ENCODE measurements around the gene OR56A5.
"Not testable (repeated sequence)": the region's sequence is repeated elsewhere in the genome, so short reads cannot be mapped to it uniquely, and the experiment has no call there.

The OR56A5 gene

GRCh38 chr11:5968394-5968793 lies at the start of gene OR56A5:
Gene OR56A5, minus strand, starts transcription at chr11:5968494. Its CDS starts 0 bp downstream, at chr11:5968494.
- DNase-seq = no peak

GRCh38 chr11:6013042-6013441 lies 44.7 kb upstream of the OR56A5 start:
- no peak for DNase-seq

DNA sequence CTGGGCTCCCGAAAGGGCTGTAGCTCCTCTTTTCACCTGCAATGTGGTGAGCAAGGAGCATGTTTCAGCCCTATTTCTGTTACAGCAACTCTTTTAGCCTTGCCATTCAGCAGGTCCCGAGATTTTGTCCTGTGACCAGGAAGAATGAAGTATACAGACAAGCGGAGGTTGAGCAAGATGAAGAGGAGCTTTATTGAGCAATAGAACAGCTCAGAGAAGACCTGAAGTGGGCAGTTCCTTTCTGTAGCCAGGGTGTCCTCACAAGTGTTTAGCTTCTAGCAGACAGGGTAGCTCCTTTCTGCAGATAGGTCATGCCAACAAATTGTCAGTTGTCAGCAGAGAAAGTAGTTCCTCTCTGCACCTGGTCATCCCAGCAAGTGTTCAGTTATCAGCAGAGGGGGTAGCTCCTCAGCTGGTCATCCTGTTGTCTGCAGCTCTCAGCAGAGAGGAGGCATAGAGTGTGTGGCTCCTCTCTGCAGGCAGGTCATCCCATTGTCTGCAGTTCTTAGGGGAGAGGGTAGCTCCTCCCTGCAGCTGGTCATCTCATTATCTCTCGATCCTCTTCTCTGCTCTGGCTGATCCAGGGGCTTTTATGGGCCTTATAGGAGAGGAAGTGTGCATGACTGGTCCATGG lies 43.9 kb upstream of the OR56A5 start:
- no peak for DNase-seq

DNA sequence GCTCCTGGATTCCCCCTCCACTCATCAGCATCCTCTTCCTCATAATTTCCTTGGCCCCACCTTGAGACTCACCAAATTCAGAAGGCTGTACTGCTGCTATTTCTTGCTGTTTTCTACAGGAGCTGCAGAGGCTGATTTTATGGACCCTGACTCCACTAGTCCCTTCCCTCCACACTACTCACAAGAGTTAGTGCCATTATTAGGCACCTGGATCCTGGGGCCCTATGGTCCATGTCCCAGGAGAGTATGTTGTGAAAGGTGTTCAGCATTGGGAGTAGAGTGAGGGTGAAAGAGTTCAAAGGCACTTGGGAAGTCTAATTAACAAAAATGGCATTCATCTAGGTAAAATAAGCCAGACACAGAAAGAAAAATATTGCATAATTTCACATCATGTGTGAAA lies 38.6 kb upstream of the OR56A5 start, which contains the start of gene OR56A4:
Gene OR56A4 (minus strand): TSS at position 101 of the 400 bp plus-strand sequence. CDS start 3,954 bp downstream, outside the sequence.
- DNase-seq = no peak

DNA sequence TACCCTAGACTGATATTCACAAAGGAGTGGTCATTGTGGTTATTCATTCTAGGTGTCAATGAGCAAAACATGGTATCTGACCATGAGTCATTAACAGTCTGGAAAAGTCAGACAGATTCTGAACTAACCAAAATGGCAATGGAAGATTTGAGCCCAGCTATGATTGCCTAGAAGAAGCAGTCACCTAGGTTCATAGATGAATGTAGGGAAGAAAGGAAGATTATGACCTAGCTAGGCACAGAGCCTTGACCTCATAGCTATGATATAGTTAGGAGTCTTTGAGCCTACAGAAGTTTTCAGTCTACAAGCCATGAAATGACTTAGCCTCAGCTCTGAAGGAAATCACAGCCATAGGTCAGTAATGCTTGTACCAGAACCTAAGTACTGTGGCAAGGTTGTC lies 38.1 kb upstream of the OR56A5 start:
- no peak for DNase-seq

DNA sequence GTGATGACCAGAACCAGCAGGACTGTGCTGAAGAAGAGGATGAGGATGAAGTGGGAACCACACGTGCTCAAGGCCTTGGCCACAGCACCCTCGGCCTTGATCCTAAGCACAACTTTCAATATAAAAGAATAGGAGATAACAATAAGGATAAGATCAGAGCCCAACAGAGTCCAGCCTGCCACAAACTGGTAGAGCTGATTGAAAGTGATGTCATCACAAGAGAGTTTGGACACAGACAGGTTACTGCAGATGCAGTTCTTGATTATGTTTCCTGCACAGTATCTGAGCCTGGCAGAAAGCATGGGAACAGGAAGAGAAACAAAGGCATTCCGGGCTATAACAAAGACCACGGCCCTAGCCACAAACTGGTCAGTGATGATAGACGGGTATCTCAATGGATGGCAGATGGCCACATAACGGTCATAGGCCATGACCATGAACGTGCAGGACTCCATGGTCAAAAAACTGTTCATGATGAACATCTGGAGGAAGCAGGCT lies 34.0 kb upstream of the OR56A5 start:
- DNase-seq = no peak

DNA sequence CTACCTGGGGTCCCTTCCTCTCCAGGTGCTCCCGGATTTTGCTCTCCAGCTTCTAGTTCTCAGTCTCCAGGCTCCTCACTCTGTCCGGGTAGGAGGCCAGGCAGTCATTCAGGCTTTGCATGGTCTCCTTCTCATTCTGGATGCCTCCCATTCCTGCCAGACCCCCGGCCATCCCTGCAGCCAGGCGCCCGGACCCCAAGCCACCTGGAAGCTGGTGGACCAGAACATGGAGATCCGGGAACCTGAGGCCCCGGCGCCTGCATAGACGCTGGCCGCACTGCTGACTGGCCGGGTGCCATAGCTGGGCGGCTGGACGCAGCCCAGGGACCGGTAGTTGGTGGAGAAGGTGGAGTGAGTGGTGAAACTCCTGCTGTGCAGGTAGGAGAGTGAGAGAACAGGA lies 26.5 kb upstream of the OR56A5 start:
- no peak for DNase-seq

DNA sequence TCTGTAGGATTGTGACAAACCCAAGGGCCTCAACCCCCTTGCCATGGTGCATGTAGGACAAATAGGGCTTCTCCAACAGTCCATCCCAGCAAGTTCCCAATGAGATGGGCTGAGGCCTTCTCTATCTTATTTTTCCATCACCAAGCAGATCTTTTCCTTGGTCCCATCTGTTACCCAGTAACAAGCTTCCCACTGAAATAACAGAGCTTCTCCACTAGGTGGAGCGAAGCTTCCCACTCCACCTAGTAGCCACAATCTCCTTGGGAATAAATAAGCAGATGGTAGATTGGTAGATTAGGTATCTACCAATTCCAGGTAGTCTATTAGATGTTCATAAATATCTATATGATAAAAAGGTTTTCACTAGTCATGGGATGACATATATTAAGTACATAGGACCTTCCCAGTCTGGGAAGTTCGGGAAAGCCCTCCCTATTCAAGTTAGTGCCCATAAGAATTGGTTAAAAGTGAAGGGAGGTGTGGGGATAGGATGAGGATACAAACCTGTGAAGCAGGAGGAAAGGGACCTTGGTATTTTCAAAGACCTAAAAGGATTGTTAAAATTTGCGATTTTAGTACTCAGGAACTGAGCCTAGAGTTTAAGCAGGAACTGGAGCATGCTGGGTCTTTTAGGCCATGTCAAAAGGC lies 24.4 kb upstream of the OR56A5 start:
- DNase-seq = peak in 2 of 3 experiments; percentile 1 to 38

GRCh38 chr11:5992150-5992549 lies 23.9 kb upstream of the OR56A5 start:
- DNase-seq = no peak

DNA sequence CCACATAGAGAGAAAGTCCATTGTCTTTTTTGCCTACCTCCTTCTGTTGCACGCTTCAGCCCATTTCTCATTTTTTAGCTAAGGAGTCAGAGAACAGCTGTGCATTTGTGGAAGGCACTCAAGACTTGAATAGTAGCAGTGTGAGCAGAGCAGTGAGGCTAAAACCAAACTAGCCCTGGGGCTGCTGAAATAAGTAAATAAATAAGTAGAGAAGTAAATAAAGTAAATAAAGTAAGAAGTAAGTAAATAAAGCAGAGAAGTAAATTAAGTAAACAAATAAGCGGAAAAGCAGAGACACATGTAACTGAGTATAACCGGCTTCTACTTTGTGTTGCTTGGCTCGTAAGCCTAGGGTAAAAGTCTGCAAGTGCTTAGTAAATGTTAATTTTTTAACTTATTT lies 20.9 kb upstream of the OR56A5 start:
- DNase-seq = no peak

DNA sequence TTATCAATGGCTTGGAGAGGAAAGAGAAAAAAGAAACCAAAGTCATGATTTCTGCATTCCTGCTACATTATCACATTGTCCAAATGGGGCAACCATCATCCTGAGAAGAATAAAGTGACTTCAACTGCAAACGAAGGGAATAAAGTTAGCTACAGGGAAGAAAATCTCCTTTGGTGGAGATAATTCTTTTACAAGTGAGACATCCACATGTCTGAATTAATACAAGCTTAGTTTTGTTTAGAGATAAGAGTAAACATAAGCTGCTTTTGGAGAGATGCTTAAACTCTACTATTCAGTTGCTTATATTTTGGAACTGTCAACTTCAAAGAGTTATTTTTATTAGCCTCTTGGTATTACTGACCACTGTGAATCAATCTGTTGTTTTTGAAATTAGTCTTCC lies 18.6 kb upstream of the OR56A5 start, which contains the start of gene OR52L1:
Gene OR52L1 (minus strand): TSS at position 101 of the 400 bp plus-strand sequence. CDS start 55 bp downstream, at position 46.
- no peak for DNase-seq

GRCh38 chr11:5983443-5983842 lies 15.1 kb upstream of the OR56A5 start:
- DNase-seq = no peak

- no peak for DNase-seq
These were observed 5.2 kb upstream of the OR56A5 start for GRCh38 chr11:5973530-5973929.

DNA sequence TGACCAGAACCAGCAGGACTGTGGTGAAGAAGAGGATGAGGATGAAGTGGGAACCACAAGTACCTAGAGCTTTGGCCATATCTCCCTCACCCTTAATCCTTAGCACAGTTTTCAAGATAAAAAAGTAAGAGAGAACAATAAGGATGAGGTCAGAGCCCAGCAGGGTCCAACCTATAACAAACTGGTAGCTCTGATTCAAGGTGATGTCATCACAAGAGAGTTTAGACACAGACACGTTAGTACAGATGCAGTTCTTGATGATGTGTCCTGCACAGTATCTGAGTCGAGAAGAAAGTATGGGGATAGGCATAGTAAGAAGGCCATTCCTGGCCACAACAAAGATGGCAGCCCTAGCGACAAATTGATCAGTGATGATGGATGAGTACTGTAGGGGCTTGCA lies 586 bp downstream of the OR56A5 start:
- DNase-seq = no peak

GRCh38 chr11:5966958-5967357 lies 1.3 kb downstream of the OR56A5 start:
- DNase-seq = no peak

- not testable (repeated sequence) for DNase-seq
These were observed 7.5 kb downstream of the OR56A5 start for GRCh38 chr11:5960704-5961320.

DNA sequence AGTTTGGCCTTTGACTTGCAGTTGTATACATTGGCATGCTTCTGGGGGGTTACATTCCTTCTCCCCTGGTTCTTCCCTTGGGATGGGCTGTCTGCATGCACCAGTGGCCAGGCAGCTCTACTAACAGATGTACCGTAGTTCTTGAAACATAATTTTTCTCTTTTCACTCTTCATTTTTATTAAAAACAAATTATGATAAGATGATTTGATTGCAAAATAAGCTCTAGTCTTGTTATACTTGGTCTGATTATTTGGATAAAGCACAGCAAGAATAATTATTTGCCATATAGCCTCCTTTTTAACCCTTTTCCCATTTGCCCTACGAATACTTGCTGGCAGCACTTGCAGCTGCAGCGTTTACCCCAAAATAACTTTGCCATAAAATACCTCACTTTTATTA lies 12.7 kb downstream of the OR56A5 start:
- no peak for DNase-seq

DNA sequence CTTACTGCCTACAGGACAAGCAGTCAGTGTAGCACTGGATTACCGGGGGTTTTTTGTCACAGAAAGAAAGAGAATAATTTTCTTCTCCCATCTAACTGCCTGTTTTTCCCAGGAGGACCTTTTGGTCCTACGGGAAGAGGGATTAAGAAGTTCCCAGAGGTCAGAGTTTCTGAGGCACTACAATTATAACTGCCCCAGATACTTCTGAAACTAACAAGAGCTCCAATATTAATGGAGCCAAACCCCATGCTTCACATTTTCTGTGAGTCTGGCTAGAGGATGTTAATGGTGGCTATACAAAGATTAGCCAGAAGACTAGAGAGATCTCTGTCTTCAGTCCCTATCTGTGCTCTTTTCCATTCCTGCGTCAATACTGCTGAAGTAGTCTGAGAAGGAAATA lies 26.3 kb downstream of the OR56A5 start, which contains the start of gene OR56A3:
Gene OR56A3 (plus strand): TSS at position 301 of the 400 bp plus-strand sequence. CDS start 5,096 bp downstream, outside the sequence.
- DNase-seq = no peak

GRCh38 chr11:5940748-5941147 lies 27.5 kb downstream of the OR56A5 start:
- no peak for DNase-seq

GRCh38 chr11:5938603-5938965 lies 29.7 kb downstream of the OR56A5 start:
- peak in 2 of 3 experiments; percentile 67 to 82 for DNase-seq

GRCh38 chr11:5937868-5938602 lies 30.3 kb downstream of the OR56A5 start:
- DNase-seq = peak in 2 of 3 experiments; percentile 43 to 74

GRCh38 chr11:5933116-5933515 lies 35.2 kb downstream of the OR56A5 start:
- no peak for DNase-seq

DNA sequence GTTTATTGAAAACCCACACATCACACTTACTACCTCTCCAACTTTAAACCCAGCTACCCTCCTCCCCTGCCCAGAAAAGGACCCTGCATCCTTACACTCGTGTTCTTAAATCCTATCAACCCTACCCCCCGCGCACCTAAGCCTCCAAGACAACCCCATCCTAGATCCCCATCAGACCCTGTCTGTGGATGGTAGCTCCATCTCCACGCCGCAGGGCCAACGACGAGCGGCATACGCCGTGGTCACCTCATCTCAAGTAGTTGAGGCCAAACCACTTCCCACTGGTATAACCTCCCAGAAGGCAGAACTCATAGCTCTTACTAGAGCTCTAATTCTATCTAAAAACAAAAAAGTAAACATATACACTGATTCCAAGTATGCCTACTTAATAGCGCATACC lies 35.6 kb downstream of the OR56A5 start:
- DNase-seq = no peak
